Nephron (organoid): ENCODE measurements around the gene ASCC1.
A peak's percentile ranks its signal among the peaks of the same experiment; 100 is the strongest.

Source experiments
- H3K27ac Mint-ChIP-seq, 3 experiments: 2 replicates each; pipeline ENCODE4 v1.8.0; 2020; ENCODE audit warnings: mixed read lengths in 3 of 3, mild to moderate bottlenecking in 2 of 3, moderate library complexity in 1 of 3
- H3K27me3 Mint-ChIP-seq: 2 replicates; pipeline ENCODE4 v1.8.0; 2021; ENCODE audit warnings: low read depth, mild to moderate bottlenecking, moderate library complexity, mixed read lengths
- H3K36me3 Mint-ChIP-seq: 2 replicates; pipeline ENCODE4 v1.8.0; 2020; ENCODE audit warnings: low read depth, mixed read lengths
- H3K4me1 Mint-ChIP-seq: 2 replicates; pipeline ENCODE4 v1.8.0; 2020; ENCODE audit warnings: mixed read lengths
- H3K4me3 Mint-ChIP-seq, 3 experiments: 2 replicates each; pipeline ENCODE4 v1.8.0; 2020; ENCODE audit warnings: mild to moderate bottlenecking in 3 of 3, mixed read lengths in 3 of 3, moderate library complexity in 2 of 3
- H3K9me3 Mint-ChIP-seq: 2 replicates; pipeline ENCODE4 v1.8.0; 2020; ENCODE audit warnings: mixed read lengths
- CTCF ChIP-seq, 3 experiments: fragments of 200-600 bp; sonication (generic); IDR thresholded peaks; one replicate each; pipeline ENCODE4 v1.5.0; 2021; ENCODE audit warnings: antibody characterized with exemption in 3 of 3; ENCODE audit not compliant: unreplicated experiment in 3 of 3

ASCC1 gene

DNA sequence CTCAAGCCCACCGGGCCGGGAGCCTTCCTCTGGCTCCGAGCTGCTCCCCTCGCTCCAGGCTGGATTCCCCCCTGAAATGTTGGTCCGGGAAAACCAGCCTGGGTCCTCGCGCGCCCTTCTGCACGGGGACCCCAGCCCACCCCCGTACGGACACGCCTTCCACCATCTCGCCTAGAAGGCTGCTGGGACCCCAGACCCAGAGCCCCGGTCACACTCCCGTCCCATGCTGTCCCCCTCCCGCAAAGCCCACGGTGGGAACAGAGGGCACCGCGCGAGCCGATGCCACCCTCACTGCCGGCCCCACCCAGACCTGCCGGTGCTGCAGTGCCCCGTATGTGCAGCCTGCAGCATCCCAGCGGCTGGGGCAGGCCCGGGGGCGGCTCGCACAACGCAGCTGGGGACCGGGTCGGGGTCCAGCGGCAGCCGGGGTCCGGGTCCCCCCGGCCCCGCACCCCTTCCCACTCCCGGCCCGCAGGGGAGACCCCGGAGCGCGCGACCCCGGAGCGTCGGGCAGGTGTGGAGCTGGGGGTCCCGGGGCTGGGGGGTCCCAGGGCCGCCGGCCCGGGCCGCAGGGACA is 128.6 kb downstream of the ASCC1 start:
- H3K9me3 Mint-ChIP-seq = no peaks in the 10 kb centered on the region
- peaks cover 4% of the 10 kb centered on the region for H3K36me3 Mint-ChIP-seq
- no peak for TF ChIP-seq CTCF (IDR thresholded peaks at IDR 0.05; ENCODE audit: unreplicated experiment in 3 of 3)
- H3K4me3 Mint-ChIP-seq = peak overlapping the region; percentile 62 to 77 (median 71)
- peaks cover 33% of the 10 kb centered on the region for H3K4me1 Mint-ChIP-seq
- H3K27me3 Mint-ChIP-seq = peaks cover 63% of the 10 kb centered on the region
- H3K27ac Mint-ChIP-seq = peak overlapping the region in 1 of 3 experiments; percentile 65

- TF ChIP-seq CTCF (IDR thresholded peaks at IDR 0.05; ENCODE audit: unreplicated experiment in 3 of 3) = peak in 1 of 3 experiments; percentile 14
- Mint-ChIP-seq H3K27ac (peak overlapping the region; percentile 29 to 89 (median 75)), H3K4me1 (peaks cover 33% of the 10 kb centered on the region), H3K9me3 (no peaks in the 10 kb centered on the region), H3K27me3 (peaks cover 62% of the 10 kb centered on the region), H3K4me3 (peak overlapping the region; percentile 77 to 87 (median 85)), H3K36me3 (no peaks in the 10 kb centered on the region)
These were observed 129.3 kb downstream of the ASCC1 start for GRCh38 chr10:72086466-72087391.

DNA sequence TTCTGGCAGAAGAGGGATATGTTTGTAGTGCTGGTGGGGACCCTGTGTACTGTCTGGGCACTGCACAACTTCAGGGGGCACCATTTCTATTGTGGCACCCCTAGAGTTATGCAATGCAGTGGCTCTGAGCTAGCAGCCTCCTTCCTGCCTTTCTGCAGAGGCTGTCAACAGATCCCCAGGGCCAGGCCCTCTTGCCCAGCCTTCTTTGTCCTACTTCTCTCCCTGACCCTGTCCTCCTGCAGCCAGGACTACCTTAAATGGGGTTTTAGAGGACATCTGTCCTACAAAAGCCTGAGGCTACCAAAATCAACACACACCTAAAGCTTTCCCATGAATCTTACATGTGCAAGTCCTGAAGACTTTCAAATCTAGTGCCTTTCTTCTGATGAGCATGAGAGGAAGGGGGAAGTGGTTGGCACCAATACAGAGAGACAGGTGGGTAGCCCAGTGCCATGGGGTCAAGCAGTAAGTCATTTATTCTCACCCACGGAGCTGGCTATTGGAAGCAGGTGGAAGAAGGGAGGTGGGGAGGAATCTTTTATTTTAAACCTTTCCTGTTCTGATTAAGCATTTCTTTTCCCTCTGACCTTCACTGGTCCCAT is 130.1 kb downstream of the ASCC1 start:
- TF ChIP-seq CTCF (IDR thresholded peaks at IDR 0.05; ENCODE audit: unreplicated experiment in 3 of 3) = no peak
- Mint-ChIP-seq H3K4me1 (peaks cover 38% of the 10 kb centered on the region), H3K27me3 (peaks cover 57% of the 10 kb centered on the region), H3K4me3 (peak overlapping the region; percentile 76 to 87 (median 85)), H3K9me3 (no peaks in the 10 kb centered on the region), H3K27ac (peak overlapping the region; percentile 29 to 75 (median 44)), H3K36me3 (no peaks in the 10 kb centered on the region)

DNA sequence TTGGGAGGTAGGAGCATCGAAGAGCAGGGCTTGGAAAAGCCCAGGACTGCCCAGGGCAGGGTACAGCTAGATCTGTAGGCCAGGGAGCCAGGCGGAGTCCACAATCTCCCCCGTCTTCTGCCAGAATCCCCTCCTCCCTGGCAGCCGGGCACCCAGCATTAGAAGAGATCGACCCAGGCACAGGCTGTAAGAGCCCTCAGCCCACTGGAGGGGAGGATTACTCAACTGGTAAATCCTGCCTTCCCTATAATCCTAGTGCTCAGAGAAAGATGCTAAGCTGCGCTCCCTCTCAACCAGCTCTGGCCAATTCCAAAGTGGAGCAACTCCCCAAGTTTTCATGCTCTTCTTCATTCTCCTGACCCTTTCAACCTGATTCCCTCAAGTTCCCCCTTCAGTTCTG is 130.9 kb downstream of the ASCC1 start:
- peaks cover 57% of the 10 kb centered on the region for H3K27me3 Mint-ChIP-seq
- peaks cover 40% of the 10 kb centered on the region for H3K4me1 Mint-ChIP-seq
- TF ChIP-seq CTCF (IDR thresholded peaks at IDR 0.05; ENCODE audit: unreplicated experiment in 3 of 3) = no peak

DNA sequence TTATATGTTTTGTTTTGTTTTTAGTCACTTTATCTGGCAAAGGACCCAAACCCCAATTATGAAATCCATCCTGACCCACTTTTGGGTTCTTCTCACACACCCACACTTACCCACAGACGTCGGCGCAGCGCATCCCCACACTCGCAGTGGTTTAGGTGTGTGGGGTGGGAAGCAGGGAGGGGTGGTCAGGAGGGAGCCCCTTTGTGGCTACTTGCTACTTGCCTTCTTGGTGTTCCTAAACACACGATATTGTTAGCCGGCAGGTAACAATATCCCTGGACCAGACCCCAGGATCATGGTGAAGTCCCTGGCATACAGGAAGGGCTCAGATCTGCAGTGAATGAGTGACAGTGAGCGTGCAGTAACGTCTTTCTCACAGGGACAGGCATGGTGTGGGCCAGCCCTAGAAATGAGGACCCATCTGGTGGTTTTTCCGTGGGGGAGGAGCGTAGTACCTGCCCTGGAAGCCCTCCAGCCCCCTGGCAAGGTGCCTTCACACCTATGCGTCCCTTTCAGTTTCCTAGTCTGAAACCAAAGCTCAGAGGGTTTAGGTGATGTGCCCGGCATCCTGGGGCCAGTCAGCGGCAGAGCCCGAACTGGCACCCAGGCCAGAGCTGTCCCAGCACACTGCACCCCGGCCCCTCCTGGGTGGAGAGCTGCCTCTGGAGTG is 132.2 kb downstream of the ASCC1 start:
- Mint-ChIP-seq H3K27ac (peak overlapping the region in 1 of 3 experiments; percentile 28), H3K4me3 (no peak overlapping the region), H3K27me3 (peaks cover 44% of the 10 kb centered on the region), H3K9me3 (no peaks in the 10 kb centered on the region), H3K4me1 (peaks cover 37% of the 10 kb centered on the region), H3K36me3 (no peaks in the 10 kb centered on the region)
- no peak for TF ChIP-seq CTCF (IDR thresholded peaks at IDR 0.05; ENCODE audit: unreplicated experiment in 3 of 3)

More for the DNA sequence above, 130.9 kb downstream of the ASCC1 start:
- no peaks in the 10 kb centered on the region for H3K9me3 Mint-ChIP-seq
- H3K27ac Mint-ChIP-seq = peak overlapping the region; percentile 6 to 36 (median 31)
- H3K4me3 Mint-ChIP-seq = peak overlapping the region in 1 of 3 experiments; percentile 47
- no peaks in the 10 kb centered on the region for H3K36me3 Mint-ChIP-seq
